Stimulated activated CD4-positive, alpha-beta T cell treated with anti-CD3 and anti-CD28 coated beads, Interleukin-2, amount 100 ng/mL, for 48 hours (primary cell): Measurements from ENCODE around the gene EIF4ENIF1.
"Not testable (repeated sequence)": the region's sequence is repeated elsewhere in the genome, so short reads cannot be mapped to it uniquely, and the experiment has no call there.

Experiments used
- DNase-seq, 2 donors: peaks; one replicate each; pipeline ENCODE4 v3.0.0-alpha.2; 2020

EIF4ENIF1 gene

DNA sequence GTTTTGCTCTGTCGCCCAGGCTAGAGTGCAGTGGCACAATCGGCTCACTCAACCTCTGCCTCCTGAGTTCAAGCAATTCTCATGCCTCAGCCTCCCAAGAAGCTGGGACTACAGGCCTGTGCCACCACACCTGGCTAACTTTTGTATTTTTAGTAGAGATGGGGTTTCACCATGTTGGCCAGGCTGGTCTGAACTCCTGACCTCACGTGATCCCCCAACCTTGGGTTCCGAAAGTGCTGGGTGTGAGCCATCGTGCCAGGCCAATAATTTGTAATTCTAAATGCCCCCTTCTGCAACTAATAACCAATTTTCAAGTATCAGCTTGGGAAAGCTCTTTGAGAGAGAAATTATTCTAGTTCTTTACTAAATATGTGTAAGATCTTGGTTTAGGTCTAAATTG is 3.7 kb upstream of the EIF4ENIF1 start:
- DNase-seq: not testable (repeated sequence)

DNA sequence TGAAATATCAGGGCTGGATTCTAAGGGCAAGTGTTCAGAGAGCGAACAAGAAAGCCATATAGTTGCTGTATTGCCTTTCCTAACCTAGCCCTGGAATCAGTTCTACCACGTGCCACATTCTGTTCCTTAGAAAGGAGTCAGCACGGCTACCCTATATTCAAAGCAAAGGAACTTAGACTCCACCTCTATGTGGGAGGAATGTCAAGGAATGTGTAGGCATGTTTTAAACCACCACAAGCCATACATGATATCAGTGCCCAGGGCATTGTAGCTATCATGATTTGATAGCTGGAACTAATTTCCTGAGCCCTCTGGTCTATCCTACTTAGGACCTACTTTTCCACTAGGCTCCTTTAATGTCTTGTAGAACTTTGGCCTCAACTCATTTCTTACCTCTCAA is 2.5 kb upstream of the EIF4ENIF1 start:
- no peak for DNase-seq

DNA sequence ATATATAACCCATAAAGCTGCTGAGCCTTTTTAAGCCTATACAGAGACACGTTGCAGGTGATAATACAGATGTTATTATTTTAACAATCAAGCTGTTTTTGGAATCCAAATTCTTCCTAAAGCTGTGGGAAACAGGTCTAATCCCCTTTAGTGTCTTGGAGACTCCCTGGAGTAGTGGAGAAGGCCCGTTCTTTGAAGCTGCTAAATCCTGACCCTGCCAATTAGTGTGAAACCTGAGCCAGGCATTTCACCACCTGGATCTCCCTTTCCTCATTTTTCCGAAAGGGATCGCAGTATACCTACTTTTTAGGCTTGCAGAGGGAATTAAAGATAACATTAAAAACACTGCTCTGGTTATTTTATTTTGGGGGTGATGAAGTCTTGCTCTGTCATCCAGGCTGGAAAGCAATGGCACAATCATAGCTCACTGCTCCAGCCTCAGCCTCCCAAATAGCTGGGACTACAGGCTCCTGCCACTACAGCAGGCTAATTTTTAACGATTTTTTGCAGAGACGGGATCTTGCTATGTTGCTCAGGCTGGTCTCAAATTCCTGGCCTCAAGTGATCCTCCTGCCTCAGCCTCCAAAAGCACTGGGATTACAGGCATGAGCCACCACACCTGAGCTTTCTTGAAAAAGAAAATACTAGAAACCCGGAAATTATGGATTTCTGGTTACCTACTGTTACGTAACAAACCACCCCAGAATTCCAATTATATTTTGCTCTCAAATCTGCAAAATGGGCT is 1.7 kb upstream of the EIF4ENIF1 start:
- DNase-seq: no peak

DNA sequence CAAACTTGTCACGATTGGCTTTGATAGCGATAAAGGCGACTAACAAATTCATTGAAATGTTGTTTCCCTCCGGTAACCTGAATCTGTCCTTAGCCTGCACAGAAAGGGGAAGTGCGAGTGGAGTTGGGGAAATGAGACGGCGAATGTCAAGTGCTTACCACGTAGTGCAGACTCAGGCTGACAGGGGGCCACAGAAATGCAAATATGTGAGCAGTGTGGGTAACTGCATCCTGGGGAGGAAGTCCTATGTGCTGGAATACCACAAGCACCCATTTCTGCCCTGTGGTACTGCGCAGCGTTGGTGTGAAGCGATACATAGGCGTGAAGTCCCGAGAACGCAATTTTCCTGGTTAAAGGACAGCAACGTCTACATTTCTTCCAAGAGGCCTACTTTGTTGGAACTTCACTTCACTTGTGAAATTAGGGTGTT is 869 bp upstream of the EIF4ENIF1 start:
- DNase-seq: peak; percentile 28 to 45

DNA sequence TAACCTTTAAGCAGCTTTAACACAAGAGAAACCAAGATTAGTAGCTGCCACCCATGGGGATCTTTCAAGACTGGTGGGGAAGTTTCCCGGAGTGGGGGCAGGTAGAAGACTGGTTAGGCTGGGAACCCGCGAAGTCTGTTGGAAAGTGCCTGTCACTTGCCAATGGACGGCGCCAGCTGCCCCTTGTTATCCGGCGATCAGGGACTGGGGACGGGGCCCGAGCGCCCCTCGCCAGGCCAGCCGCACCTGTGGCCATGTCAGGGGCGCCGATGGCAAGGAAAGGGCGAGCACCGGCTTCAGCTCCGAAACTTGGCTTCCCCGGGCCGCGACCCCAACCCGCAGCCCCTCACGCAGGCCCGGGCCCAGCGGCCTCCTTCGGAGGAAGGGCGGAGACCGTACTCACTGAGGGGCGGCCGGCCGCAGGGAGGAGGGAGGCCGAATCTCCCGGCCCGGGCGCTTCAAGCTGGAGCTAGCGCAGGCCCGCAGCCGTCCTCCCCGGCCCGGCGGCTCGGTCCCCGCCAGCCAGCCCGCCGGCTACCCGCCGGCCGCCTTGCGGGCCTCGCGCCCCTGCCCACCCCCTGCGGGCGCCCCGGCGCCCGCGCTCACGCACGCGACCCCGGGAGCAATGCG is 539 bp downstream of the EIF4ENIF1 start:
- DNase-seq: peak in 1 of 2 donors; percentile 25

DNA sequence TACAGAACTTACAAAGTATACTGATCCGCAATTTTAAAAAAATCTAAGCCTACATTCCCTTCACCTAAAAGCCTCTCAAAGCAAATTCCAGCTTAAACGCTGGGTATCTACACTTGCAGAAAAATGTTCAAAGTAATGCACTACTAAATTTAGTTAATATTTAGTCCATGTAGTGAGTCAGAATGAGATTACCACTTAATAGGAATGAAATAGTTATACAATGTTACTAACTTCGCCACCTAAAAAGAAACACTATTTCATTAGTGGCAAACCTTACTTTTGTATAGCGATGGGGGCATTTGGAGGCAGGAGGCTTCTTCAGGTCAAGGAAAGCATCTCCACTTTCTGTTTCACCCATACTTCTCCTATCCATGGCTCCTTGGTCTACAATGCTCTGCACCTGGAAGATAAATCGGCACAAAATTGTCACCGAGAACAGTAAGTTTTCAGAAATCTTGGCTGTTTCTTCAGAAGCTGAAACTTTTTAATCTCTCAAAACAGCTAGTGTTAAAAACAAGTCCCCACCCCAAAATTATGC is 1.2 kb downstream of the EIF4ENIF1 start:
- DNase-seq: no peak

DNA sequence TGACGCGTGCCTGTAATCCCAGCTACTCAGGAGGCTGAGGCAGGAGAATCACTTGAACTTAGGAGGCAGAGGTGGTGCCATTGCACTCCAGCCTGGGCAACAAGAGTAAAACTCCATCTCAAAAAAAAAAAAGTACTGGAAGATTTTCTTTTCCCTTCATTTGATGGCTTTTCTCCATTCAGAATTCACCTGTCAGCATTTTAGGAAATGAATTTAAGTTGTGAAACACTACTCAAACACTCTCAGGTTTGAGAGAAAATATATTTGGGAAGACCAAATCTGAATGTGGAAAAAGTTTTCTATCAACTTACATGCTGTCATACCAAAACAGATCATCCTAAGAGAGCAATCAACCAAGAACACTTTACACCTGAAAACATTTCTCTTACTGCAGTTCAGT is 2.7 kb downstream of the EIF4ENIF1 start:
- no peak for DNase-seq

DNA sequence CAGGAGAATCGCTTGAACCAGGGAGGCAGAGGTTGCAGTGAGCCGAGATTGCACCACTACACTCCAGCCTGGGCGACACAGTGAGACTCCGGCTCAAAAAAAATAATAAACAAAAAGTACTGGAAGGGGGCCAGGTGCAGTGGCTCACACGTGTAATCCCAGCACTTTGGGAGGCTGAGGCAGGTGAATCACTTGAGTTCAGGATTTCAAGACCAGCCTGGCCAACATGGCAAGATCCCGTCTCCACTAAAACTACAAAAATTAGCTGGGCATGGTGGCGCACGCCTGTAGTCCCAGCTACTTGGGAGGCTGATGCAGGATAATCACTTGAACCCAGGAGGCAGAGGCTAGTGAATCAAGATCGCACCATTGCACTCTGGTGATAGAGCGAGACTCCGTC is 3.3 kb downstream of the EIF4ENIF1 start:
- not testable (repeated sequence) for DNase-seq

DNA sequence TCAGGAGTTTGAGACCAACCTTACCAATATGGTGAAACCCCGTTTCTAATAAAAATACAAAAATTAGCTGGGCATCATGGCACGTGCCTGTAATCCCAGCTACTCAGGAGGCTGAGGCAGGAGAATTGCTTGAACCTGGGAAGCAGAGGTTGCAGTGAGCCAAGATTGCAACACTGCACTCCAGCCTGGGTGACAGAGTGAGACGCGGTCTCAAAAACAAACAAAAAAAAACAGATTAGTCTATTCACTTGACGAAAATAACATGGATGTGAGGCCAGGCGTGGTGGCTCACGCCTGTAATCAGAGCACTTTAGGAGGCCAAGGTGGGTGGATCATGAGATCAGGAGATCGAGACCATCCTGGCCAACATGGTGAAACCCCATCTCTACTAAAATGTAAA is 7.2 kb downstream of the EIF4ENIF1 start:
- DNase-seq: not testable (repeated sequence)

DNA sequence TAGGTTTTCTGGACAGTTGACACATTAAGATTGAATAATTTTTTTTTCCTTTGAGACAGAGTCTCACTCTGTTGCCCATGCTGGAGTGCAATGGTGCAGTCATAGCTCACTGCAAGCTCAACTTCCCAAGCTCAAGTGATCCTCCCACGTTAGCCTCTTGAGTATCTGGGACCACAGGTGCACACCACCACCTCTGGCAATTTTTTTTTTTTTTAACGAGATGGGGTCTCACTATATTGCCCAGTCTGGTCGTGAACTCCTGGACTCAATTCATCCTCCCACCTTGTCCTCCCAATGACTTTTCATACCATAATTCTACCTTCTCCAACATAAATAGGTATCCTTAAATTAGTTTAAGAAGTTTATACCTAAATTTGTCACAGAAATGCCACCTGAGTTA is 8.5 kb downstream of the EIF4ENIF1 start:
- DNase-seq: no peak

DNA sequence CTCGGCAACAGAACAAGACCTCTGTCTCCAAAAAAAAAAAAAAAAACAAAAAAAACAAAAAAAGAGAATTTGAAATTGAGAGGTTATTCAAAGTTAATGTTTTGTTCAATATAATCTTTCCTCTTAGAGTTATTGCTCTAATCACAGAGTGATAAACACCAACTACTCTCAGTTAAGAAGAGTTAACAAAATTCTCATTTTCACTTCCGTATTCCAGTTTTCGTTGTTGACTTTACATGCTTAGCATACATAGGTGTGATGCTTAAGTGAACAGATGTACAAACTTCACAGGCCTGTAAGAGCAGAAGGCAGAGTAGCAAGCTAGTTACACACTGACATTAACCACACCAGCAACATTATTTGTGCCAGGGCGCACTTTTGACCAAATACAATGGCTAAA is 12.3 kb downstream of the EIF4ENIF1 start:
- no peak for DNase-seq

DNA sequence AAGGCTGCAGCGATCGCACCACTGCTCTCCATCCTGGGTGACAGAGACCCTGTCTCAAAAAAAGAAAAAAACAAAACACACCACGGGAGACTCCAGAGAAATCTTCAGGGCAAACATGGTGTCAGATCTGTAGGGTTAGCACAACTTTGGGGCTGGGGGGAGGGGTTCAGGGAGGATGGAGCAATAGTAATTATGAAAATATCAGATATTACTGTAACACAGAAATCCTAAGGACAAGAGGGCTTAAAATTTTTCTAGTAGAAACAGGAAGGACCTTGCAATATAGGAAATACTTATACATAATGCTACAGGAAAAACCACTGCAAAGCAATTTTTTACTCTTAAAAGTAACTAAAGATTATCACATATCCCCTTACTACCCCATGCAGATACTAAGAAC is 13.8 kb downstream of the EIF4ENIF1 start:
- DNase-seq: no peak

DNA sequence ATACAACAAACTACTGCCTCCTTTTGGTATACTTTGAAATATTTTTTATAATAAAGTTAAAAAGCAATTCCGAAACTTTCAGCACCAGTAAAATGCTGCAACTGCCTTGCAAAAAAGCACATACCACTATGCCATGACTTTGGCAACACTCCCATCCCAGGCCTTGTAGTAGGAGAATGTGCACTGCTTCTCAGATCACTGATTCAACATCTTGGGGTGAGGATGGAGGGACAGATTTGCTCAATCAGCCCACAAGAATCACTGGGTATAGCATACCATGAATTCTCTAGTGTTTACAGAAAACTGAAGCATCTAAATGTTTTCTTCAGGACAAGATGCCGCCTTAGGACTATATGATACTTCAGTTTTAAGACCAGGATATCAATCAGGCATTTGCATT is 14.9 kb downstream of the EIF4ENIF1 start:
- DNase-seq: no peak

DNA sequence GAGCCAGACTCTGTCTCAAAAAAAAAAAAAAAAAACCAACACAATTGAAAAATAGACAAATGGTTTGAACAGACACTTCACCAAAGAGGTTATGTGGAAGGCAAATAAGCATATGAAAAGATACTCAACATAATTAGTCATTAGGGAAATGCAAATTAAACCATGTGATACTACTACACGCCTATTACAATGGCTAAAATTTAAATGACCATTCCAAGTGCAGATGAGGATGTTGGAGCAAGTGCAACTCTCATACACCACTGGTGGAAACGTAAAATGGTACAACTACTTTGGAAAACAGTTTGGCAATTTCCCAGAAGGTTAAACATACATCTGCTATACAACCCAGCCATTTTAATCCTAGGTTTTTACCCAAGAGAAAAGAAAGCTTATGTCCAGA is 24.3 kb downstream of the EIF4ENIF1 start:
- DNase-seq: no peak

DNA sequence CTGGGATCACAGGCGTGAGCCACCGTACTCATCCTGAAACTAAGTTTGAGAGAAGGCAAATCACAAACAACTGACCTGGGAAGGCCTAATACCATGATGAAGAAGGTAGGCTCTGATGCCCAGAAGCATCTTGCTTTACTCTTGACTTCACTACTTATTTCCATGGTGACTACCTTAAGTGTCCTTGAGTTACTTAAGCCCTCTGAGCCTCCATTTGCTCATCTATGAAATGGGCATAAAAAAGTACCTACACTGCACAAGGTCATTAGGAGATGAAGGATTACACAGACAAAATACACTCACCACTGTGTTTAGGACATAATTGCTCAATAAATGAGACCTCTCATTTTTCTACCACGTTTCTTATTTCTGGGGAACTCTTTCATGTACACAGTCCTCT is 27.9 kb downstream of the EIF4ENIF1 start:
- DNase-seq: no peak

DNA sequence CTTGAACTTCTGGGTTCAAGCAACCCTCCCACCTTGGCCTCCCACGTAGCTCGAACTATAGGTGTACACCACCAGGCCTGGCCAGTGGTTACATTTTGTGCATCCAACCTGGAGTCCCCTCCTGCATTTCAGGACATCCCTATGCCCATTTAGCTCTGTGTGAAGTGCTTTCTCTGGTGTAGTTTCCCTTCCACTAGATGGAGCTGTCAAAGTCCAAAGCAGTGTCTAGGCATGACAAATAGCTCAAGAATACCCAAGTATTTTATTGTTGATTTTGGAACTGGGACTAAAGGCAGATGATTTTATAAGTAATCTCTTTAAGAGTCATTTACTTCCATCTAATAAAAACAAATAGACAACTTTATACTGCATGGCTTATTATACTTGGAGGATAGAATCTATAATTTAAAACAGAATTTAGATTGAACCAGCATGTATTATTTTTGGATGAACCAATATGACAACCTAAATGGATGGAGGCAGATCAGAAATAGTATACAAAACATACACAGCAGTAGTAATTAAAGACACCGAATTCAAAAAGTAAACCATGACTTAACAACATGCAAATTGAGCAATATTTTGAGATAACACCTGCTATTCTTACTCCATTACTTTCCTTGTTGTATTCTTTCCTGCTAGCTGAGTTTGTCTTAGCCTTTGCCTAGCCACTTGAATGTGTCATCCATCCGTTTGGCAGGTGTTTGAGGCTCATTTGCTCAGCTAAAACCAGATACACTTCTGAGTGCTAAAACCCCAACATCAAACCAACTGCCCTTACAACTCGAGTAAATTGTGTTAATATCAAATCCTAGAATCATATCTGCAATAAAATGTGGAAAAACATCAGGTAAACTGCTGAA is 37.7 kb downstream of the EIF4ENIF1 start:
- DNase-seq: no peak

DNA sequence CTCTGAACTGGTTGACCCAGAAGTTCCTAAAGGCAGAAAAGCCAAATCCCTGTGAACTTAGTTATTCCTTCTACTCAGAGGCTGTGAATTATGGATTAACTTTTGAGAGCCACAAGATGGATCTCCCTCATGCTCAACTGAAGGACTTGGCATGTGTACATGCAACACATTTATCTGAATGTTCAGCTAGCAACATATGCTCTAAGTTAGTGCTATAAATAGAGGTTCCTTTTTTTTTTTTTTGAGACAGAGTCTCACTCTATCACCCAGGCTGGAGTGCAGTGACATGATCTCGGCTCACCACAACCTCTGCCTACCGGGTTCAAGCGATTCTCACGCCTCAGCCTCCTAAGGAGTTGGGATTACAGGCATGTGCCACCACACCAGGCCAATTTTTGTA is 40.1 kb downstream of the EIF4ENIF1 start:
- no peak for DNase-seq

DNA sequence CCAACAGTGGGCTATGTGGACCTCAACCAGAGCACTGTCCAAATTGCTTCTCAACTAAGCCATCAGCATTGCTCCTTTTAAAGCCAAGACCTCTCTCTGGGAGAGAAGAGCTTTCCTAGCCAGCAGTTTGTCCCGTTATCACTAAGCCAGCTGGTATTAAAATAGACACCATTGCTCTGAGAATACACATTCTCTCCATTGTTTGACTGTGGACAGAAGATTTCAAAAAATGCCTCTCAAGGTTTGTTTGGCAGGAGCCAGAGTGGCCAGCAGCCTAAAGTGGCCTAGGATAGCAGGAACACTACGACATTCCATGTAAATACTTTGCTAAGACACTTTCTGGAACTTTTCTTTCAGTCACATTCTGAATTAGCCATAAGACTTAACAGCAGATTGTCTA is 41.3 kb downstream of the EIF4ENIF1 start:
- DNase-seq: no peak

DNA sequence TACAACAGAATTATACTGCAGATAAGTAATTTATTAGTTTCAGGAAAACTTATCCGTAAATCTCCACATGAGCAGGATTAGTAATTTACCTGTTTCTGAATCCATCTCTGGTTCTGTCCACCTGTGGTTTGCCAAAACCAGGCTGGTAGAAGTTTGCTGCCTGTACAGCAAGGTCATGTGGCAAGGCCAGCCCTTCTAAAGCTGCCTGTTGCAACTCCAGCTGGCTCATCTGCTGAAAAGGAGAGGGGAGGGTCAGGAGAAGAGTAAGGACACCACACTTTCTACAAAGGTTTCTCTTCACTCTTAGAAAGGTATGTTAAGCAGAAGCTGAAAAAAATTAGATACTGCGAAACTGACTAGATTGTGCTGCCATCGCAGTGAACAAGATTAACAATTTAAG is 42.3 kb downstream of the EIF4ENIF1 start:
- DNase-seq: no peak

DNA sequence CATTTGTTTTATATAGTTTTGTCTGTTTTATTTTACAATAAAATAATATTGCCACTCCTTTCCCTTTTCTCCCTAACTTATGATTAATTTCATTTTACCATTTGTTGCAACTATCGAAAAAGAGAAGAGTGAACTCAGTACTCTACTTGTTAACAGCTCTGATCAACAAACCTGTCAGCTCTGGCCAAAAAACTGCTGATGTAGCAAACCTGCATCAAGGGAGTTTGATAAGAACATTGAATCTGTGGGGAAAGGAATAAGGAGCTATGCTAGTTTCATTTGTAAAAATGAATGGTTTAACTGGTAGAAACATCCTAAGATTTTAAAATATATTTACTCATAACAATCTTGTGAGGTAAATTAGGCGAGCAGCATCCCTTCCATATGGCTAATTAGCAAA is 42.9 kb downstream of the EIF4ENIF1 start:
- no peak for DNase-seq

DNA sequence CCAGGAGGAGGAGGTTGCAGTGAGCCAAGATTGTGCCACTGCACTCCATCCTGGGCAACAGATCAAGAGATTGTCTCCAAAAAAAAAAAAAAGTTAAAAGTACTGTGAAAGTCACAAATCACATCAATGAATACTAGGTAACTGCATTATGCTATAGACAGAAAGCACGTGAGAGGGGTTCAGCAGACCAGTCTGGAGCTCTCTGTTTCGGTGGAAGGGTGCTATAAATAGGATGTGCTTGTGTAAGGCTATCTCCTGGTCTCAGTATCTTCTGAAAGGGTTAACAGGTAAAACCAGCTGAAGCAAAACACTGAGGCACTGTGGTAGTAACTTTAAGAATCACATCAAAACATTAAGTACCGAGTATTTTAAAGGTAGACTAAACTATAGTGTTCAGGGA is 43.4 kb downstream of the EIF4ENIF1 start:
- DNase-seq: no peak

DNA sequence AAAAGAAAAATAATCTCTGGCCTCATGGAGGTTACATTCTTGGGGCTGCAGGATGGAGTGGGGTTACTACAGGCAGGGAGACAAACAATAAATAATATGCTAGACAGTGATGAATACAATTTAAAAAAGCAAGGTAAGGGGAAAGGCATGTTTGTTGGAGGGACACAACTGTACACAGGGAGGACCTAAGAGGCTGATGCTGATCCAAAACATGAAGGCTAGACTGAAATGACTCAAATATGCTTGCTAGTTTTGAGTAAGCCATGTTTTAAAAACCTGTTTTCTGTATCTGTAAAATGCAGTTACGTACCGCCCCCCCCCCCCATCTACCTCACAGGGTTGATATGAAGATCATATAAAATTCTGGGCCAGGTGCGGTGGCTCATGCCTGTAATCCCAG is 44.0 kb downstream of the EIF4ENIF1 start:
- no peak for DNase-seq

DNA sequence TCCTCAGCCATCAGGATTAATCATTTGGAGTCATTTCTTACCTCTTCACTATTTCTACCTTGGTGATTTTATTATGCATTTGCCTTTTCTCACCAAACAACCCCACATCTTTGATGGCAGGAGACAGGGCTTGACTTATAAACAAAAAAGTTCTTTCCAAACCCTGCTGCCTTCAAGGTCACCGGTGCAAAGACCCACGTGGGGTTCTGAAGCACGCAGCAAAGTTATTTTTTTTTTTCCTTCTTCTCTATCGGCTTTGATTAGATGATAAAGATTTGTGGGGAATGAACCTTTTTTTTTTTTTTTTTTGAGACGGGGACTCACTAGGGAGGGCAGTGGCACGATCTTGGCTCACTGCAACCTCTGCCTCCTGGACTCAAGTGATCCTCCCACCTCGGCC is 46.1 kb downstream of the EIF4ENIF1 start:
- no peak for DNase-seq
